Transverse colon (tissue), 4 donors: ENCODE measurements around the gene LORICRIN. TPM values are rescaled to one million over a fixed set of nuclear protein-coding genes. Genes with fewer than 3 reads are reported as not detected.

ENCODE experiments used
- DNase-seq: peaks from one replicate; pipeline ENCODE4 v3.0.0-alpha.2; 2019
- H3K27ac ChIP-seq, 4 donors: fragments of 200-600 bp; sonication (generic); 2 replicates each; pipeline ENCODE4 v1.5.1; 2016 to 2018; ENCODE audit warnings: inconsistent platforms in 4 of 4
- H3K27me3 ChIP-seq: fragments of 200-600 bp; sonication (generic); 2 replicates; pipeline ENCODE4 v1.5.1; 2017; ENCODE audit warnings: inconsistent platforms
- H3K36me3 ChIP-seq, 4 donors: fragments of 200-600 bp; sonication (generic); 2 replicates each; pipeline ENCODE4 v1.5.1; 2017 to 2019; ENCODE audit warnings: inconsistent platforms in 4 of 4
- H3K4me1 ChIP-seq, 4 donors: fragments of 200-600 bp; sonication (generic); 2 replicates each; pipeline ENCODE4 v1.5.1; 2017 to 2020; ENCODE audit warnings: inconsistent platforms in 4 of 4
- H3K4me3 ChIP-seq, 4 donors: fragments of 200-600 bp; sonication (generic); 1 replicate in 1 of 4; 2 replicates in 3 of 4; pipeline versions ENCODE4 v1.5.1 to v1.6.1; 2017 to 2019; ENCODE audit warnings: inconsistent platforms in 4 of 4
- H3K9me3 ChIP-seq, 2 donors: fragments of 200-600 bp; sonication (generic); 2 replicates each; pipeline ENCODE4 v1.5.1; 2017 to 2019; ENCODE audit warnings: inconsistent platforms in 2 of 2
- EP300 ChIP-seq: sonication (generic); formaldehyde crosslinking; IDR thresholded peaks from one replicate; pipeline ENCODE4 v1.6.1; 2017; ENCODE audit warnings: antibody characterized with exemption, low read depth
- POLR2A ChIP-seq: fragments of 450-650 bp; IDR thresholded peaks from one replicate; pipeline ENCODE4 v1.6.1; 2016; ENCODE audit warnings: antibody characterized with exemption, mild to moderate bottlenecking, moderate library complexity
- POLR2AphosphoS5 ChIP-seq, 3 donors: sonication (generic); formaldehyde crosslinking; IDR thresholded peaks; one replicate each; pipeline ENCODE4 v1.6.1; 2016; ENCODE audit warnings: antibody characterized with exemption in 3 of 3
- WGBS, 2 donors: methylation state at CpG; one replicate each; pipeline ENCODE4 v1.1.5; 2018; ENCODE audit warnings: low coverage in 1 of 2; 5-methylcytosine and 5-hydroxymethylcytosine counted together
- in situ Hi-C, 4 donors: fragments of 200-750 bp; cut with MboI; loops; one replicate each; pipeline versions ENCODE4 v1.15.0 to v1.15.1; 2017; ENCODE audit warnings: low sequenced_read_pairs in 3 of 4, low pct_ligation_motif_present in 1 of 4, low pct_unique_long_range_greater_than_20kb in 1 of 4
- intact Hi-C: fragments of 100-400 bp; cut with DNase I; formaldehyde crosslinking; loops from one replicate; pipeline ENCODE4 v1.15.1; 2023; ENCODE audit warnings: low total_unique reads
- total RNA-seq, 4 donors: library from RNA; depleted of rRNA; stranded (reverse); fragments of >200 nt; gene quantifications; one replicate each; pipeline ENCODE4 v1.1.0, GENCODE V29; 2016
- TF ChIP-seq, protein P1 (sequence below), 5 experiments: fragments of 200-600 bp in 3 of 5; fragments of 450-650 bp in 2 of 5; sonication (generic) in 3 of 5; IDR thresholded peaks; 1 replicate in 2 of 5; 2 replicates in 3 of 5; pipeline ENCODE4 v1.5.1; 2016 to 2017; ENCODE audit warnings: antibody characterized with exemption in 5 of 5, inconsistent platforms in 3 of 5, mild to moderate bottlenecking in 2 of 5, moderate library complexity in 1 of 5

LORICRIN gene
- total RNA-seq, 4 donors from 2014 or later: not detected

DNA sequence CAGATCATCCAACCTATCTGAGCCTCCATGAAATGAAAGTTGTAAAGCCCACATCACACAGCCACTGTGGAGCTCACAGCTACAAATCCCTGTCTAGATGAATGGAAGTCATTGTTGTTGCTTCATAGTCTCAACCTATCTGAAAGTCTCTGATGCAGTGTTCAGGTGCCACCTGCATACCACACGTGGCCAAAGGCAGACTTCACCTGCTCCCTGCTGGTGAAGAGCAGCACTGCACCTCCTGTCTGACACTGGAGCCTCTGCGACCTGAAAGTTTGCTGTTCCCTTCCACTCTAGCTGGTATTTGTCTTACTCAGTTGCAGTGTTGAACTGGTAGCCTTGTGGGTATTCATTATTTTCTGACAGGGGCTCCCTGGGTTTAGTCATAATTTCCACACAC lies 18.4 kb downstream of the LORICRIN start:
- in situ Hi-C loops (no loop called here), intact Hi-C loops (no loop called here)
- 11% methylated on average over 2 of the region's 2 CpGs; no CpG with 5 or more reads in 1 of the 2 donors for WGBS, 2 donors
- H3K4me3 ChIP-seq: no peak overlapping the region
- no peaks in the 10 kb centered on the region for H3K9me3 ChIP-seq
- H3K4me1 ChIP-seq: no peaks in the 10 kb centered on the region
- peak; percentile 35 for DNase-seq
- no peaks in the 10 kb centered on the region for H3K36me3 ChIP-seq
- no peak overlapping the region for H3K27ac ChIP-seq
- H3K27me3 ChIP-seq: peaks cover 1% of the 10 kb centered on the region
- TF ChIP-seq POLR2A (no peak), EP300 (no peak), POLR2AphosphoS5 (IDR thresholded peaks at IDR 0.05) (no peak)
- TF ChIP-seq, protein P1, sequence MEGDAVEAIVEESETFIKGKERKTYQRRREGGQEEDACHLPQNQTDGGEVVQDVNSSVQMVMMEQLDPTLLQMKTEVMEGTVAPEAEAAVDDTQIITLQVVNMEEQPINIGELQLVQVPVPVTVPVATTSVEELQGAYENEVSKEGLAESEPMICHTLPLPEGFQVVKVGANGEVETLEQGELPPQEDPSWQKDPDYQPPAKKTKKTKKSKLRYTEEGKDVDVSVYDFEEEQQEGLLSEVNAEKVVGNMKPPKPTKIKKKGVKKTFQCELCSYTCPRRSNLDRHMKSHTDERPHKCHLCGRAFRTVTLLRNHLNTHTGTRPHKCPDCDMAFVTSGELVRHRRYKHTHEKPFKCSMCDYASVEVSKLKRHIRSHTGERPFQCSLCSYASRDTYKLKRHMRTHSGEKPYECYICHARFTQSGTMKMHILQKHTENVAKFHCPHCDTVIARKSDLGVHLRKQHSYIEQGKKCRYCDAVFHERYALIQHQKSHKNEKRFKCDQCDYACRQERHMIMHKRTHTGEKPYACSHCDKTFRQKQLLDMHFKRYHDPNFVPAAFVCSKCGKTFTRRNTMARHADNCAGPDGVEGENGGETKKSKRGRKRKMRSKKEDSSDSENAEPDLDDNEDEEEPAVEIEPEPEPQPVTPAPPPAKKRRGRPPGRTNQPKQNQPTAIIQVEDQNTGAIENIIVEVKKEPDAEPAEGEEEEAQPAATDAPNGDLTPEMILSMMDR (IDR thresholded peaks at IDR 0.05): peak; percentile 45 to 61 (median 55)

DNA sequence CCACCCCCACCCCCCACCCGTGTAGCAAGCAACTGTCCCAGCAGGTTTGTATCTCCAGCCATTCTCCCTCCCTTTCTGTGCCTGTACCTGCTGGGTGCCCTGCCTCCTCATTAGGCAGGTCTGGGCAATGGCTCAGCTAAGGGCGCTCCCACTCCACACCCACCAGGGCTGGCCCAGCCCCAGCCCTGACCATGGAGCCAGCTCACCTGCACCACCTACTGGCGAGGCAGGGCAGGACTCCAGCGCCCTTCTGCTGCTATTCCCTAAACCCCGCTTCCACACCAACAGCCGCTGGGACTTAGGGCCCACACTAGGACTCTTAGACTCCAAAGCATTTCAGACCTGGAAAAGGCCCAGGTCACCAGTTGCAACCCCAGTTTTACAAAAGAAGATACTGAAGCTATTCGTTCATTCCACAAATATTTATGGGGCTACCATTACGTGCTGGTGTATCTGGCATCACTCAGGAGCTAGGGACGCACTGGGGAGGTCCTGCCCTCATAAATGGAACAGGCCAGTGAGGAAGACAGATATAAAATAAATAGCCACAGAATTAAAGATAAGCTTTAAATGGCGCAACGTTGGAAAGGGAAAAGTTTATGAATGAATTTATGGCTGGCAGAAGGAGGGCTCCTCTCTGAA lies 29.3 kb downstream of the LORICRIN start:
- no peak overlapping the region for H3K27ac ChIP-seq
- no peaks in the 10 kb centered on the region for H3K4me1 ChIP-seq
- H3K36me3 ChIP-seq: no peaks in the 10 kb centered on the region
- in situ Hi-C loops: no loop called here
- WGBS, 2 donors: 70 to 100% methylated on average over 2 to 11 of the region's 11 CpGs
- TF ChIP-seq POLR2A (no peak), EP300 (no peak), POLR2AphosphoS5 (IDR thresholded peaks at IDR 0.05) (no peak)
- TF ChIP-seq, protein P1 (IDR thresholded peaks at IDR 0.05): peak in 2 of 5 experiments; percentile 24 to 25
- H3K27me3 ChIP-seq: peaks cover 4% of the 10 kb centered on the region
- H3K9me3 ChIP-seq: no peaks in the 10 kb centered on the region
- intact Hi-C loops: no loop called here
- DNase-seq: no peak
- no peak overlapping the region for H3K4me3 ChIP-seq

DNA sequence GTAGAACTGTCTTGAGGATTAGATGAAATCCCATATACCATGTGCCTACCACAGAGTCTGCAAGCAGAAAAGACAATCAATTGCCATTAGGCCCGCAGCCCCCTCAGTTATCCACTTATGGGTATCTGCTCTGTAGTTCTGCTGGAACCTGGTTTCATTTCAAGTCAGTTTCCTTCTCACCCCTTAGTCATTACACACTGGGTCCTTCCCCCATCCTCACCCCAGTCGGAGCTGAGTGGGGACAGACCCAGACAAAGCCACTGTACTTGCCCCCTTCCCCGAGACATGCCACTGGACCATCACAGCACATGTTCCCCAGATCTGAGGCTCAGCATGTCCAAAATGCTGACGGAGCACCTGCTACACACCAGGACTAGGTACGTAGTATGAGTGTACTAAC lies 32.0 kb downstream of the LORICRIN start:
- in situ Hi-C loops (no loop called here), intact Hi-C loops (no loop called here)
- no peaks in the 10 kb centered on the region for H3K9me3 ChIP-seq
- WGBS, 2 donors: 70 to 74% methylated on average over 5 of the region's 5 CpGs
- H3K4me3 ChIP-seq: no peak overlapping the region
- H3K27me3 ChIP-seq: peaks cover 4% of the 10 kb centered on the region
- TF ChIP-seq EP300 (no peak), POLR2A (no peak), POLR2AphosphoS5 (IDR thresholded peaks at IDR 0.05) (no peak)
- TF ChIP-seq, protein P1 (IDR thresholded peaks at IDR 0.05): no peak
- DNase-seq: no peak
- H3K27ac ChIP-seq: no peak overlapping the region
- H3K4me1 ChIP-seq: no peaks in the 10 kb centered on the region
- no peaks in the 10 kb centered on the region for H3K36me3 ChIP-seq

DNA sequence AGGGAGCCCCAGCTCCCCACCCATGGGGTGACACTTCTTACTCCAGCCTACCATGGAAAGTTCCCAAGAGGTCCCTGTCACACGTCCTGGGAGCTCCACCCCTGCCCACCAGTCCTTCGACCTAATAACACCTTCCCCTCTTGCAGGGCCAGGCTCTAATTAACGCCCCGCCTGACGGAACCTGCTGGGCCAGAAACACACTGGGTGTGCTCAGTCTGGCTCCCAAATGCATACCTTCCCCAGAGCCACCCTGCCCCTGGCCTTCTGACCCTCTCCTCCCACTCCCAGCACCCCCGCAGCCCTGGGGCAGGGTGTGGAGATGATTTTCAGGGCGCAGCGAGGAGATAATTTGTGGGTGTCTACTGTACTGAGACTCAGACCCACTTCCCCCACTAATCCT lies 32.7 kb downstream of the LORICRIN start:
- in situ Hi-C loops: no loop called here
- intact Hi-C loops: no loop called here
- DNase-seq: no peak
- Histone ChIP-seq H3K27ac (no peak overlapping the region), H3K4me3 (no peak overlapping the region), H3K4me1 (no peaks in the 10 kb centered on the region), H3K27me3 (peaks cover 4% of the 10 kb centered on the region), H3K36me3 (no peaks in the 10 kb centered on the region), H3K9me3 (no peaks in the 10 kb centered on the region)
- TF ChIP-seq POLR2A (no peak), EP300 (no peak), POLR2AphosphoS5 (IDR thresholded peaks at IDR 0.05) (no peak)
- TF ChIP-seq, protein P1 (IDR thresholded peaks at IDR 0.05): no peak
- 54 to 61% methylated on average over 3 to 8 of the region's 8 CpGs for WGBS, 2 donors
